Endothelial cell (in vitro differentiated cells): Measurements from ENCODE around the gene GINS3. TPM values are rescaled to one million over a fixed set of nuclear protein-coding genes. Genes with fewer than 3 reads are reported as not detected.

ENCODE experiments used
- DNase-seq: peaks from one replicate; pipeline ENCODE4 v3.0.0; 2021; ENCODE audit warnings: low spot score
- H3K27ac Mint-ChIP-seq: one replicate; pipeline ENCODE4 v1.8.0; 2021; ENCODE audit warnings: mixed read lengths, inconsistent platforms; ENCODE audit not compliant: unreplicated experiment
- H3K27me3 Mint-ChIP-seq: one replicate; pipeline ENCODE4 v1.8.0; 2021; ENCODE audit warnings: mild to moderate bottlenecking, moderate library complexity, mixed read lengths, inconsistent platforms; ENCODE audit not compliant: unreplicated experiment
- H3K36me3 Mint-ChIP-seq: one replicate; pipeline ENCODE4 v1.8.0; 2021; ENCODE audit warnings: mild to moderate bottlenecking, low read depth, mixed read lengths, inconsistent platforms; ENCODE audit not compliant: unreplicated experiment
- H3K4me1 Mint-ChIP-seq: one replicate; pipeline ENCODE4 v1.8.0; 2021; ENCODE audit warnings: mild to moderate bottlenecking, mixed read lengths, inconsistent platforms; ENCODE audit not compliant: unreplicated experiment
- H3K4me3 Mint-ChIP-seq: one replicate; pipeline ENCODE4 v1.8.0; 2021; ENCODE audit warnings: mild to moderate bottlenecking, mixed read lengths, inconsistent platforms; ENCODE audit not compliant: unreplicated experiment
- H3K9me3 Mint-ChIP-seq: one replicate; pipeline ENCODE4 v1.8.0; 2021; ENCODE audit warnings: mixed read lengths, inconsistent platforms; ENCODE audit not compliant: unreplicated experiment
- total RNA-seq: library from RNA; stranded (reverse); fragmentation: NEBNext Ultra II Directional; extraction: Animal tissue kit (Norgen Biotek cat#: 25700); gene quantifications from one replicate; pipeline ENCODE4 v1.2.1, GENCODE V29; 2021; ENCODE audit not compliant: unreplicated experiment
- TF ChIP-seq, protein P1 (sequence below): fragments of 200-600 bp; sonication (generic); IDR thresholded peaks from one replicate; pipeline ENCODE4 v1.5.0; 2021; ENCODE audit warnings: antibody characterized with exemption; ENCODE audit not compliant: unreplicated experiment

Gene GINS3
- total RNA-seq, 1 donor from 2014 or later: 4.9 TPM

- Mint-ChIP-seq H3K27ac (no peak overlapping the region), H3K9me3 (no peaks in the 10 kb centered on the region), H3K4me1 (no peaks in the 10 kb centered on the region), H3K36me3 (no peaks in the 10 kb centered on the region), H3K4me3 (no peak overlapping the region), H3K27me3 (peaks cover 6% of the 10 kb centered on the region)
- no peak for DNase-seq
- TF ChIP-seq, protein P1, sequence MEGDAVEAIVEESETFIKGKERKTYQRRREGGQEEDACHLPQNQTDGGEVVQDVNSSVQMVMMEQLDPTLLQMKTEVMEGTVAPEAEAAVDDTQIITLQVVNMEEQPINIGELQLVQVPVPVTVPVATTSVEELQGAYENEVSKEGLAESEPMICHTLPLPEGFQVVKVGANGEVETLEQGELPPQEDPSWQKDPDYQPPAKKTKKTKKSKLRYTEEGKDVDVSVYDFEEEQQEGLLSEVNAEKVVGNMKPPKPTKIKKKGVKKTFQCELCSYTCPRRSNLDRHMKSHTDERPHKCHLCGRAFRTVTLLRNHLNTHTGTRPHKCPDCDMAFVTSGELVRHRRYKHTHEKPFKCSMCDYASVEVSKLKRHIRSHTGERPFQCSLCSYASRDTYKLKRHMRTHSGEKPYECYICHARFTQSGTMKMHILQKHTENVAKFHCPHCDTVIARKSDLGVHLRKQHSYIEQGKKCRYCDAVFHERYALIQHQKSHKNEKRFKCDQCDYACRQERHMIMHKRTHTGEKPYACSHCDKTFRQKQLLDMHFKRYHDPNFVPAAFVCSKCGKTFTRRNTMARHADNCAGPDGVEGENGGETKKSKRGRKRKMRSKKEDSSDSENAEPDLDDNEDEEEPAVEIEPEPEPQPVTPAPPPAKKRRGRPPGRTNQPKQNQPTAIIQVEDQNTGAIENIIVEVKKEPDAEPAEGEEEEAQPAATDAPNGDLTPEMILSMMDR: no peak
Observed at GRCh38 chr16:58449768-58450167, 57.5 kb downstream of the GINS3 start.

DNA sequence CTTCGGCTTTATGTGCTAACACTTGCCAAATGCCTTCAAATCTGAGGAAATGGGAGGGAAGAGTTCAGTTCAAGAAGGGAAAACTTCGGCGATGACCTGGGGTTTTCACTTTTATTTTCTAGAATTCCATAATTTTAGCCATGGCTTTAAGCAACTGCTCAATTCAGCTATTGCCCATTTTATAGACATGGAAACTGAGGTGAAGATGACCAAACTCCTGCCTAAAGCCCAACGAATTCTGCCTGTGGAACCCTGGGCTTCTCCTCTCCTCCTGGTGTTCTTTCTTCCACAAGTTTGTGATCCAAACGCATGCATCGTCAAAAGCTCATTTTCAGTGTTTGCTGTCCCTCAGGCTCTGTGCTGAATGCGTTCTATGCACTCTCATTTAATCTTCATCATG, 58.3 kb downstream of the GINS3 start:
- TF ChIP-seq, protein P1: no peak
- Mint-ChIP-seq H3K27ac (no peak overlapping the region), H3K27me3 (peaks cover 9% of the 10 kb centered on the region), H3K4me3 (no peak overlapping the region), H3K9me3 (no peaks in the 10 kb centered on the region), H3K36me3 (no peaks in the 10 kb centered on the region), H3K4me1 (no peaks in the 10 kb centered on the region)
- DNase-seq: no peak

- Mint-ChIP-seq H3K4me1 (peaks cover 1% of the 10 kb centered on the region), H3K4me3 (no peak overlapping the region), H3K9me3 (no peaks in the 10 kb centered on the region)
Observed at GRCh38 chr16:58451265-58451689, 59.0 kb downstream of the GINS3 start.

DNA sequence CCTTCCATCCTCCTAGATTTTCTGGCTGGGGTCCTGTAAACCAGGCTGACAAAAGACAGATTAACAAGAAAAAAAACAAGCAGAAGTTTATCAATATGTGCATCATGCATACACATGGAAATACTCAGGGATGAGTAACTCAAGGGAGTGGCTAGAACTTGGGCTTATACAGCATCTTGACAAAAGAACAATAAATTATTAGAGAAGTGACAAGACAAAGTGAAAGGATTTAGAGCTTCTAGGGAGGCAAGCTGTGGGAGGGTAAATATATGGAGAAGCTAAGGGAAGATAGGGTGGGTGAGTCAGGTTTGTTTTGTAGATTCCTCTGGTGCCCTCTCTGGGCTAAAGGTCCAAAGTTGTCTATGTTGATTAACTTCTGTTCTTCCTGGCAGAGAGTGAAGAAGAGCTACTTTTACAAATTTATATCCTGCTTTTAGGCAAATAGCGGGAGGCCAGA, 59.7 kb downstream of the GINS3 start:
- H3K4me1 Mint-ChIP-seq: peaks cover 6% of the 10 kb centered on the region
- H3K27me3 Mint-ChIP-seq: peaks cover 9% of the 10 kb centered on the region
- DNase-seq: no peak
- TF ChIP-seq, protein P1: no peak
- H3K27ac Mint-ChIP-seq: no peak overlapping the region
- H3K36me3 Mint-ChIP-seq: no peaks in the 10 kb centered on the region
- H3K9me3 Mint-ChIP-seq: no peaks in the 10 kb centered on the region
- H3K4me3 Mint-ChIP-seq: no peak overlapping the region

More at GRCh38 chr16:58451265-58451689, 59.0 kb downstream of the GINS3 start:
- TF ChIP-seq, protein P1: no peak
- Mint-ChIP-seq H3K36me3 (no peaks in the 10 kb centered on the region), H3K27me3 (peaks cover 9% of the 10 kb centered on the region), H3K27ac (no peak overlapping the region)
- DNase-seq: no peak

DNA sequence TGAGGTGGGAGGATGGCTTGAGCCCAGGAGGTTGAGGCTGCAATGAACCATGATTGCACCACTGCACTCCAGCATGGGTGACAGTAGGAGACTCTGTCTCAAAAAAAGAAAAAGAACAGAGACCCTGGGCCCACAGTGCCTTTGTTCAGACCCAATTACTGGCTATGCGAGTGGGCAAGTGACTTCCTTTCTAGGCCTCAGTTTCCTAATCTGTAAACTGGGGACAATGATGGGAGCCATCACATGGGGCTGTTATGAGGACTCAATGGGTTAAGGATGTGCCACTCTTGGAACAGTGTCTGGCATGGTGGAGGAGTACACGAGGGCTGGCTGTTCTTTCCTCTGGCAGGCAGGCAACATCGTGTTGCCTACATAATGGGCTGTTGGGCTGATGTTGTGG, 60.4 kb downstream of the GINS3 start:
- Mint-ChIP-seq H3K36me3 (no peaks in the 10 kb centered on the region), H3K9me3 (no peaks in the 10 kb centered on the region), H3K4me3 (no peak overlapping the region), H3K27me3 (peaks cover 9% of the 10 kb centered on the region), H3K4me1 (peaks cover 8% of the 10 kb centered on the region), H3K27ac (no peak overlapping the region)
- TF ChIP-seq, protein P1: no peak
- no peak for DNase-seq
